Measurements from ENCODE around the gene NMU. TPM values are rescaled to one million over a fixed set of nuclear protein-coding genes. Genes with fewer than 3 reads are reported as not detected.

NMU gene
- polyA plus RNA-seq, 1 of the 3 experiments (the other 2 are of a cell fraction): 0.66 TPM

GRCh38 chr4:55663145-55663544 is 27.0 kb upstream of the NMU start:
- Histone ChIP-seq H3K9me3 (no peaks in the 10 kb centered on the region), H3K4me3 (ENCODE audit: low read depth in 2 of 2, low read length in 1 of 2) (no peak overlapping the region), H3K27ac (ENCODE audit: low read depth in 2 of 2, low read length in 1 of 2) (no peak overlapping the region), H3K9ac (no peak overlapping the region), H3K9me2 (no peaks in the 10 kb centered on the region), H4K20me1 (ENCODE audit: insufficient read depth) (no peaks in the 10 kb centered on the region), H3K79me2 (ENCODE audit: insufficient read depth) (no peaks in the 10 kb centered on the region), H3F3A (replicated peaks; ENCODE audit: insufficient read depth) (no peaks in the 10 kb centered on the region), H3K27me3 (ENCODE audit: insufficient read depth) (no peaks in the 10 kb centered on the region), H3K4me1 (ENCODE audit: control insufficient read depth in 1 of 2, insufficient read depth in 2 of 2, low read depth in 1 of 2, low read length in 1 of 2) (no peaks in the 10 kb centered on the region), H3K36me3 (replicated peaks in 1 of 2; ENCODE audit: control insufficient read depth in 1 of 2, insufficient read depth in 2 of 2, low read length in 1 of 2) (no peaks in the 10 kb centered on the region), H2AFZ (ENCODE audit: low read depth) (no peak overlapping the region), H3K4me2 (no peak overlapping the region)
- CTCF ChIA-PET: no interaction called here
- 40% methylated on average over 6 of the region's 6 CpGs for WGBS (ENCODE audit: low lambda C conversion rate)
- TF ChIP-seq TAF1 (IDR thresholded peaks at IDR 0.05; ENCODE audit: borderline replicate concordance, low read depth, low read length): no peak
- TF ChIP-seq FOXJ3 (CRISPR knock-in tag; IDR thresholded peaks at IDR 0.05): no peak
- TF ChIP-seq JUND (IDR thresholded peaks at IDR 0.05): no peak
- no peak for TF ChIP-seq RAD21 (IDR thresholded peaks at IDR 0.05; ENCODE audit: low read length)
- no peak for TF ChIP-seq TEAD4 (IDR thresholded peaks at IDR 0.05; ENCODE audit: borderline replicate concordance, insufficient read depth)
- TF ChIP-seq GATA2 (CRISPR knock-in tag; IDR thresholded peaks at IDR 0.05): no peak
- no peak for TF ChIP-seq MAX (IDR thresholded peaks at IDR 0.05; ENCODE audit: low read depth)
- TF ChIP-seq NRF1 (IDR thresholded peaks at IDR 0.05; ENCODE audit: low read depth, low read length): no peak
- no peak for TF ChIP-seq ELF1 (IDR thresholded peaks at IDR 0.05)
- TF ChIP-seq REST (IDR thresholded peaks at IDR 0.05; ENCODE audit: low read depth, low read length): no peak
- no peak for TF ChIP-seq ZBTB33 (IDR thresholded peaks at IDR 0.05; ENCODE audit: borderline replicate concordance, low read depth)
- no peak for TF ChIP-seq RCOR1 (IDR thresholded peaks at IDR 0.05; ENCODE audit: low read length)
- TF ChIP-seq POLR2AphosphoS5 (IDR thresholded peaks at IDR 0.05; ENCODE audit: low read depth, low read length): no peak
- no peak for TF ChIP-seq FOSL2 (IDR thresholded peaks at IDR 0.05; ENCODE audit: borderline replicate concordance, low read depth)
- TF ChIP-seq RXRA (IDR thresholded peaks at IDR 0.05; ENCODE audit: borderline replicate concordance, low read depth): no peak
- no peak for TF ChIP-seq YY1 (IDR thresholded peaks at IDR 0.05; ENCODE audit: low read depth)
- TF ChIP-seq NFIC (IDR thresholded peaks at IDR 0.05; ENCODE audit: borderline replicate concordance): no peak
- no peak for TF ChIP-seq IRF3 (IDR thresholded peaks at IDR 0.05; ENCODE audit: low read depth, low read length)
- no peak for TF ChIP-seq CTCF (IDR thresholded peaks at IDR 0.05)
- TF ChIP-seq SMC3 (IDR thresholded peaks at IDR 0.05; ENCODE audit: low read depth, low read length): no peak
- POLR2A ChIA-PET: no interaction called here
- no peak for DNase-seq
